ENCODE measurements around the gene MACF1.

Gene MACF1

GRCh38 chr1:39277879-39278278, 73.4 kb downstream of the MACF1 start:
- Histone ChIP-seq H2AFZ (ENCODE audit: insufficient read depth, low read length, poor library complexity) (no peak overlapping the region), H3K27me3 (ENCODE audit: insufficient read depth, low read length) (no peaks in the 10 kb centered on the region), H3K4ac (ENCODE audit: low read depth, low read length) (no peak overlapping the region), H3K79me1 (ENCODE audit: low read length) (no peaks in the 10 kb centered on the region), H3K9me3 (ENCODE audit: insufficient read depth, low read depth, low read length) (no peaks in the 10 kb centered on the region), H4K12ac (ENCODE audit: low read depth, low read length) (no peak overlapping the region), H2BK5ac (ENCODE audit: low read depth, low read length, poor library complexity) (no peak overlapping the region), H3K23ac (ENCODE audit: low read length) (no peak overlapping the region), H3K4me3 (ENCODE audit: low read depth, low read length) (no peak overlapping the region), H3K79me2 (ENCODE audit: control insufficient read depth, insufficient read depth, low read length, poor library complexity) (peaks cover 1% of the 10 kb centered on the region), H3K4me2 (ENCODE audit: low read length) (no peak overlapping the region), H2BK12ac (ENCODE audit: low read length) (no peak overlapping the region), H4K8ac (ENCODE audit: low read depth, low read length) (no peak overlapping the region), H3K9ac (ENCODE audit: low read length) (no peak overlapping the region), H3K18ac (ENCODE audit: low read length) (no peak overlapping the region), H2AK5ac (ENCODE audit: low read length) (no peak overlapping the region), H3K4me1 (ENCODE audit: control insufficient read depth in 1 of 2, insufficient read depth in 2 of 2, low read length in 2 of 2) (peaks cover 0 to 2% of the 10 kb centered on the region in 2 experiments), H2BK120ac (ENCODE audit: insufficient read depth, low read length, poor library complexity) (no peak overlapping the region), H3K27ac (ENCODE audit: low read depth, low read length) (no peak overlapping the region), H3K14ac (ENCODE audit: low read length) (no peak overlapping the region), H3K36me3 (ENCODE audit: control insufficient read depth in 1 of 2, insufficient read depth in 2 of 2, low read length in 2 of 2) (peaks cover 0 to 4% of the 10 kb centered on the region in 2 experiments), H4K91ac (ENCODE audit: low read depth, low read length) (no peak overlapping the region)
- DNase-seq, result no peak

DNA sequence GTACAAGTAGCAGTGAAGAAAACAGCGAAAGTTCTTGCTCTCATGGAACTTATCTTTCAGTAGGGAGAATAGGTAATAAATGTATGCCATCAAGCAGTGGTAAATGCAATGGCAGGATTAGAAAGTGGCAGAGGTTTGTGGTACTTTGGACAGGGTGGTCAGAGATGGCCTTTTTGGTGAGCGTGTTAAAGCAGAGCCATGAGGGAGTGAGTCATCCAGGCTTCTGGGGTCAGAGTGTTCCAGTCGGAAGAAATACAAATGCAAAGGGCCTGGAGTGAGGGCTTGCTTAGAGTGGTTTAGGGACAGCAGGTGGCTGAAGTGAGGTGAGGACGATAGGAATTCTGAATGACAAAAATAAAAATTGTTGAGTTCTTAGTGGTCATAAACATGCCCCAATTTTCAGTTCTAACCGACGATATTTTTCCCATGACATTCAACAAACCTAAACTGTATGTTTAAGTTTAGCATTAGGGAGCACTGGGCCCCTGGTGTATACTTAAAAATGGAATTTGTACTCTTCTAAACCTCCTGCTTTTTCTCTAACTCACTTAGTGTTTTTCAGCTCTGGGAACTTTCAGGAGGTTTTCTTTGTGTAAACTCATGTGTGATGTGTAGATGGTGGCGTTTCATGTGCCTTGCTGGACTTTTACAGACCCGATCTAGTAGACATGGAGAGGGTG, 78.2 kb downstream of the MACF1 start:
- peaks cover 14 to 37% of the 10 kb centered on the region in 2 experiments for H3K36me3 ChIP-seq (ENCODE audit: control insufficient read depth in 1 of 2, insufficient read depth in 2 of 2, low read length in 2 of 2)
- no peak overlapping the region for H2AK5ac ChIP-seq (ENCODE audit: low read length)
- H3K27me3 ChIP-seq (ENCODE audit: insufficient read depth, low read length), result no peaks in the 10 kb centered on the region
- H4K8ac ChIP-seq (ENCODE audit: low read depth, low read length), result no peak overlapping the region
- H3K9me3 ChIP-seq (ENCODE audit: insufficient read depth, low read depth, low read length), result no peaks in the 10 kb centered on the region
- no peak overlapping the region for H3K4me2 ChIP-seq (ENCODE audit: low read length)
- no peak overlapping the region for H3K14ac ChIP-seq (ENCODE audit: low read length)
- no peak overlapping the region for H3K23ac ChIP-seq (ENCODE audit: low read length)
- H4K91ac ChIP-seq (ENCODE audit: low read depth, low read length), result no peak overlapping the region
- no peak overlapping the region for H4K12ac ChIP-seq (ENCODE audit: low read depth, low read length)
- no peaks in the 10 kb centered on the region for H3K79me1 ChIP-seq (ENCODE audit: low read length)
- H3K4me3 ChIP-seq (ENCODE audit: low read depth, low read length), result no peak overlapping the region
- no peak overlapping the region for H2BK120ac ChIP-seq (ENCODE audit: insufficient read depth, low read length, poor library complexity)
- H3K4me1 ChIP-seq (ENCODE audit: control insufficient read depth in 1 of 2, insufficient read depth in 2 of 2, low read length in 2 of 2), result no peaks in the 10 kb centered on the region
- H3K79me2 ChIP-seq (ENCODE audit: control insufficient read depth, insufficient read depth, low read length, poor library complexity), result no peaks in the 10 kb centered on the region
- no peak overlapping the region for H2BK12ac ChIP-seq (ENCODE audit: low read length)
- WGBS (ENCODE audit: extremely low coverage, insufficient coverage, insufficient read length), result no CpG with 5 or more reads among the region's 8 CpGs
- H2BK5ac ChIP-seq (ENCODE audit: low read depth, low read length, poor library complexity), result no peak overlapping the region
- H3K18ac ChIP-seq (ENCODE audit: low read length), result no peak overlapping the region
- H3K27ac ChIP-seq (ENCODE audit: low read depth, low read length), result no peak overlapping the region
- H2AFZ ChIP-seq (ENCODE audit: insufficient read depth, low read length, poor library complexity), result no peak overlapping the region
- no peak overlapping the region for H3K9ac ChIP-seq (ENCODE audit: low read length)
- DNase-seq, result no peak
- no peak overlapping the region for H3K4ac ChIP-seq (ENCODE audit: low read depth, low read length)

DNA sequence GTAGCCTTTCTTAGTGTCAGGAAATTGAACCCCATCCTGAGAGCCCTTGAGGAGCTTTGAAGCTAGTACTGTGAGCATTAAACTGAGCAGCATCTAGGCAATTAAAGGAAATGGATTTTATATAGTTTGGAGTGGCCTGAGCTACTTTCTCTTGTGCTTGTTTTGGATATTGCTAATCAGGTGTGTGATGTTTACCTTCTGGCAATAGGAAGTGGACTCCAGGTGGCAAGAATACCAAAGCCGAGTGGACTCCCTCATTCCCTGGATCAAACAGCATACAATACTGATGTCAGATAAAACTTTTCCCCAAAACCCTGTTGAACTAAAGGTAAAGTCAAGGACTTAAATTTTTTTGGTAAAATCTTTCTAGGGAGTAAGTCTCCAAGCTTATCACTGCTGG, 79.4 kb downstream of the MACF1 start:
- Histone ChIP-seq H3K9ac (ENCODE audit: low read length) (no peak overlapping the region), H3K27me3 (ENCODE audit: insufficient read depth, low read length) (no peaks in the 10 kb centered on the region), H3K27ac (ENCODE audit: low read depth, low read length) (no peak overlapping the region), H3K4me3 (ENCODE audit: low read depth, low read length) (no peak overlapping the region), H2AFZ (ENCODE audit: insufficient read depth, low read length, poor library complexity) (no peak overlapping the region), H3K79me2 (ENCODE audit: control insufficient read depth, insufficient read depth, low read length, poor library complexity) (no peaks in the 10 kb centered on the region), H3K4ac (ENCODE audit: low read depth, low read length) (no peak overlapping the region), H2BK5ac (ENCODE audit: low read depth, low read length, poor library complexity) (no peak overlapping the region), H2BK120ac (ENCODE audit: insufficient read depth, low read length, poor library complexity) (no peak overlapping the region), H2BK12ac (ENCODE audit: low read length) (no peak overlapping the region), H2AK5ac (ENCODE audit: low read length) (no peak overlapping the region), H3K14ac (ENCODE audit: low read length) (no peak overlapping the region), H3K4me2 (ENCODE audit: low read length) (no peak overlapping the region), H4K12ac (ENCODE audit: low read depth, low read length) (no peak overlapping the region), H4K8ac (ENCODE audit: low read depth, low read length) (no peak overlapping the region), H3K4me1 (ENCODE audit: control insufficient read depth in 1 of 2, insufficient read depth in 2 of 2, low read length in 2 of 2) (no peaks in the 10 kb centered on the region), H3K18ac (ENCODE audit: low read length) (no peak overlapping the region), H4K91ac (ENCODE audit: low read depth, low read length) (no peak overlapping the region), H3K36me3 (ENCODE audit: control insufficient read depth in 1 of 2, insufficient read depth in 2 of 2, low read length in 2 of 2) (peaks cover 20 to 43% of the 10 kb centered on the region in 2 experiments), H3K9me3 (ENCODE audit: insufficient read depth, low read depth, low read length) (no peaks in the 10 kb centered on the region), H3K79me1 (ENCODE audit: low read length) (no peaks in the 10 kb centered on the region), H3K23ac (ENCODE audit: low read length) (no peak overlapping the region)
- no CpG with 5 or more reads among the region's 1 CpG for WGBS (ENCODE audit: extremely low coverage, insufficient coverage, insufficient read length)
- no peak for DNase-seq

DNA sequence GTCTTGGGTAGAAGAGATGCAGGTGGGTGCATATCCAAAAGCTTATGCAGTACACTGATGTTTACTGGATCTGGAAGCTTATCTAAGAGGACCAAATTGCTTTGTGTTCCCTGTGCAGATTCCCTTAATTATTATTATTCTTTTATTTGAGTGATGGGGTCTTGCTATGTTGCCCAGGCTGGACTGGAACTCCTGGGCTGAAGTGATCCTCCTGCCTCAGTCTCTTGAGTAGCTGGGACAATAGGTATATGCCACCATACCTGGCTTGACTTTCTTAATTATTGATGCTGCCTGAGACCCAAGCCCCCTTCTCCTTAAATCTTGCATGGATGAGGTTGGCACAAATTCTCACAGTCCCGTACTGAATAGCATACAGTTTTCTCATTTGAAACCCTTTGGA, 83.0 kb downstream of the MACF1 start:
- Histone ChIP-seq H2BK12ac (ENCODE audit: low read length) (no peak overlapping the region), H3K9me3 (ENCODE audit: insufficient read depth, low read depth, low read length) (no peaks in the 10 kb centered on the region), H3K79me2 (ENCODE audit: control insufficient read depth, insufficient read depth, low read length, poor library complexity) (no peaks in the 10 kb centered on the region), H3K27me3 (ENCODE audit: insufficient read depth, low read length) (no peaks in the 10 kb centered on the region), H3K9ac (ENCODE audit: low read length) (no peak overlapping the region), H2BK5ac (ENCODE audit: low read depth, low read length, poor library complexity) (no peak overlapping the region), H3K27ac (ENCODE audit: low read depth, low read length) (no peak overlapping the region), H3K4me2 (ENCODE audit: low read length) (no peak overlapping the region), H4K8ac (ENCODE audit: low read depth, low read length) (no peak overlapping the region), H3K4me1 (ENCODE audit: control insufficient read depth in 1 of 2, insufficient read depth in 2 of 2, low read length in 2 of 2) (no peaks in the 10 kb centered on the region), H3K4me3 (ENCODE audit: low read depth, low read length) (no peak overlapping the region), H3K36me3 (ENCODE audit: control insufficient read depth in 1 of 2, insufficient read depth in 2 of 2, low read length in 2 of 2) (peaks cover 23 to 49% of the 10 kb centered on the region in 2 experiments), H2BK120ac (ENCODE audit: insufficient read depth, low read length, poor library complexity) (no peak overlapping the region), H3K18ac (ENCODE audit: low read length) (no peak overlapping the region), H4K91ac (ENCODE audit: low read depth, low read length) (no peak overlapping the region), H3K79me1 (ENCODE audit: low read length) (no peaks in the 10 kb centered on the region), H2AFZ (ENCODE audit: insufficient read depth, low read length, poor library complexity) (no peak overlapping the region), H2AK5ac (ENCODE audit: low read length) (no peak overlapping the region), H4K12ac (ENCODE audit: low read depth, low read length) (no peak overlapping the region), H3K14ac (ENCODE audit: low read length) (no peak overlapping the region), H3K4ac (ENCODE audit: low read depth, low read length) (no peak overlapping the region), H3K23ac (ENCODE audit: low read length) (no peak overlapping the region)
- no peak for DNase-seq
- WGBS (ENCODE audit: extremely low coverage, insufficient coverage, insufficient read length), result no CpG with 5 or more reads among the region's 1 CpG
